WTC11 (cell line): ENCODE results near the gene CCL25.

Experiments
- CREB1 ChIP-seq: sonication (generic); formaldehyde crosslinking; IDR thresholded peaks from 2 replicates; pipeline ENCODE4 v1.8.0; 2023; ENCODE audit warnings: mild to moderate bottlenecking, missing genetic modification reagents
- ESRRA ChIP-seq: sonication (generic); formaldehyde crosslinking; IDR thresholded peaks from 2 replicates; pipeline ENCODE4 v1.8.1; 2022; ENCODE audit warnings: mild to moderate bottlenecking, missing genetic modification reagents, borderline replicate concordance
- FOXP1 ChIP-seq: sonication (generic); formaldehyde crosslinking; IDR thresholded peaks from 2 replicates; pipeline ENCODE4 v1.8.0; 2022; ENCODE audit warnings: missing genetic modification reagents, mild to moderate bottlenecking, moderate library complexity, borderline replicate concordance
- ZBTB21 ChIP-seq: sonication (generic); formaldehyde crosslinking; IDR thresholded peaks from 2 replicates; pipeline ENCODE4 v1.8.1; 2023; ENCODE audit warnings: mild to moderate bottlenecking, missing genetic modification reagents, borderline replicate concordance
- TF ChIP-seq, protein P1 (sequence below): fragments of 200-600 bp; IDR thresholded peaks from 2 replicates; pipeline ENCODE4 v1.8.0; 2022; ENCODE audit warnings: antibody characterized with exemption
- TF ChIP-seq, protein P2 (sequence below): sonication (generic); formaldehyde crosslinking; IDR thresholded peaks from 2 replicates; pipeline ENCODE4 v1.8.1; 2023; ENCODE audit warnings: mild to moderate bottlenecking, missing genetic modification reagents, moderate library complexity
- TF ChIP-seq, protein P3 (sequence below): fragments of 250-450 bp; sonication (Bioruptor Pico); IDR thresholded peaks from 2 replicates; pipeline ENCODE4 v1.9.0; 2021; ENCODE audit warnings: mild to moderate bottlenecking

DNA sequence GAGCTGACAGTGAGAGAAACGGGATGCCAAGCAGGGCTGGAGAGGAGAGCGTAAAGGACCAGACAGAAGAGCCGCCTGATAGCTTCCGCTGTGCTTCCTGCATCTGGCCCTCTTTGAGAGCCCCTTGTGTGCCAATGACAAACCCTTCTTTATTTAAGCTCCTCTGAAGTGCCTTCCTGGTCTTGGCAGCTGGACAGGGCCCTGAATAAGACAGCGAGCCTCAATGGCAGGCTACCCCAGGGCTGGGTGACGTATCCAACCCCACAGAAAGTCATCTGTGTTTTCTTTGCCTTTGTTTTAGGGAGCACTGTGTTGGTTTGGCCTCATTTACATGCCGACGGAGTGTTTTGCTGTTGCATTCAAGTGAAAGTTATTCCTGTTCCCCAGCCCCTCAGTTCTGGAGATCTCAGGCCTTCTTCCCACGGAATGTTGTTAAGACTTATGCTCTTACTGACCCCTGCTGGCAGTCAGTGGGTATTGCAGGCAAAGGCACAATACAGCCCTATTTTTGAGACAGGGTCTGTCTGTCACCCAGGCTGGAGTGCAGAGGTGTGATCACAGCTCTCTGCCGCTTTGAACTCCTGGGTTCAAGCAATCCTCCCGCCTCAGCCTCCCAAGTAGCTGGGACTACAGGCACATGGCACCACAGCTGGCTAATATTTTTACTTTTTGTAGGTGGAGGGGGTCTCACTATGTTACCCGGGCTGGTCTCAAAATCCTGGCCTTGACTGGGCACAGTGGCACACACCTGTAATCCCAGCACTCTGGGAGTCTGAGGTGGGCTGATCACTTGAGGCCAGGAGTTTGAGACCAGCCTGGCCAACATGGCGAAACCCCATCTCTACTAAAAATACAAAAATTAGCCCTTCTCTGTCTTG, 16.8 kb downstream of the CCL25 start:
- TF ChIP-seq, protein P1, sequence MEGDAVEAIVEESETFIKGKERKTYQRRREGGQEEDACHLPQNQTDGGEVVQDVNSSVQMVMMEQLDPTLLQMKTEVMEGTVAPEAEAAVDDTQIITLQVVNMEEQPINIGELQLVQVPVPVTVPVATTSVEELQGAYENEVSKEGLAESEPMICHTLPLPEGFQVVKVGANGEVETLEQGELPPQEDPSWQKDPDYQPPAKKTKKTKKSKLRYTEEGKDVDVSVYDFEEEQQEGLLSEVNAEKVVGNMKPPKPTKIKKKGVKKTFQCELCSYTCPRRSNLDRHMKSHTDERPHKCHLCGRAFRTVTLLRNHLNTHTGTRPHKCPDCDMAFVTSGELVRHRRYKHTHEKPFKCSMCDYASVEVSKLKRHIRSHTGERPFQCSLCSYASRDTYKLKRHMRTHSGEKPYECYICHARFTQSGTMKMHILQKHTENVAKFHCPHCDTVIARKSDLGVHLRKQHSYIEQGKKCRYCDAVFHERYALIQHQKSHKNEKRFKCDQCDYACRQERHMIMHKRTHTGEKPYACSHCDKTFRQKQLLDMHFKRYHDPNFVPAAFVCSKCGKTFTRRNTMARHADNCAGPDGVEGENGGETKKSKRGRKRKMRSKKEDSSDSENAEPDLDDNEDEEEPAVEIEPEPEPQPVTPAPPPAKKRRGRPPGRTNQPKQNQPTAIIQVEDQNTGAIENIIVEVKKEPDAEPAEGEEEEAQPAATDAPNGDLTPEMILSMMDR = peak; percentile 94
- no peak for TF ChIP-seq ZBTB21 (CRISPR knock-in tag)
- no peak for TF ChIP-seq ESRRA (CRISPR knock-in tag)
- no peak for TF ChIP-seq FOXP1 (CRISPR knock-in tag)
- TF ChIP-seq, protein P2, sequence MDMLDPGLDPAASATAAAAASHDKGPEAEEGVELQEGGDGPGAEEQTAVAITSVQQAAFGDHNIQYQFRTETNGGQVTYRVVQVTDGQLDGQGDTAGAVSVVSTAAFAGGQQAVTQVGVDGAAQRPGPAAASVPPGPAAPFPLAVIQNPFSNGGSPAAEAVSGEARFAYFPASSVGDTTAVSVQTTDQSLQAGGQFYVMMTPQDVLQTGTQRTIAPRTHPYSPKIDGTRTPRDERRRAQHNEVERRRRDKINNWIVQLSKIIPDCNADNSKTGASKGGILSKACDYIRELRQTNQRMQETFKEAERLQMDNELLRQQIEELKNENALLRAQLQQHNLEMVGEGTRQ (CRISPR knock-in tag) = no peak
- TF ChIP-seq, protein P3, sequence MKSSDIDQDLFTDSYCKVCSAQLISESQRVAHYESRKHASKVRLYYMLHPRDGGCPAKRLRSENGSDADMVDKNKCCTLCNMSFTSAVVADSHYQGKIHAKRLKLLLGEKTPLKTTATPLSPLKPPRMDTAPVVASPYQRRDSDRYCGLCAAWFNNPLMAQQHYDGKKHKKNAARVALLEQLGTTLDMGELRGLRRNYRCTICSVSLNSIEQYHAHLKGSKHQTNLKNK (CRISPR knock-in tag) = no peak
- TF ChIP-seq CREB1 (CRISPR knock-in tag) = no peak
